ENCODE data around the gene GLRX2. TPM values are rescaled to one million over a fixed set of nuclear protein-coding genes. Genes with fewer than 3 reads are reported as not detected.

The GLRX2 gene
- total RNA-seq, 2 experiments from 2014 or later = 49.9 to 51.9 TPM

Other genes with a start within 250 kb of the GLRX2 start
- 100 to 1,000 TPM; 112 to 118 TPM for gene UCHL5, start 46.1 kb downstream of the GLRX2 start, total RNA-seq
- gene RO60, start 45.8 kb downstream of the GLRX2 start, total RNA-seq = 10 to 100 TPM; 75.9 to 80.7 TPM
- gene CDC73, start 16.6 kb upstream of the GLRX2 start, total RNA-seq = 10 to 100 TPM; 49.1 to 52.7 TPM
- under 1 TPM; 0.13 TPM for gene B3GALT2, start 81.2 kb upstream of the GLRX2 start, total RNA-seq

All from activated CD8-positive, alpha-beta memory T cell treated with anti-CD3 and anti-CD28 coated beads for 36 hours (primary cell).